Ectodermal cell (in vitro differentiated cells): ENCODE data around the gene ENTPD8.

Experiments
- H3K27ac ChIP-seq: 2 replicates; pipeline ENCODE4 v1.7.0; 2013; ENCODE audit warnings: mild to moderate bottlenecking, low read depth, low read length; ENCODE audit not compliant: insufficient read depth, poor library complexity, severe bottlenecking
- H3K27me3 ChIP-seq: 2 replicates; pipeline ENCODE4 v1.7.0; 2013; ENCODE audit warnings: mild to moderate bottlenecking, low read length; ENCODE audit not compliant: insufficient read depth, control insufficient read depth, poor library complexity, severe bottlenecking
- H3K36me3 ChIP-seq: one replicate; pipeline ENCODE4 v1.7.0; 2013; ENCODE audit warnings: low read length; ENCODE audit not compliant: control insufficient read depth, insufficient read depth
- H3K4me1 ChIP-seq: one replicate; pipeline ENCODE4 v1.7.0; 2013; ENCODE audit warnings: low read length; ENCODE audit not compliant: control insufficient read depth, insufficient read depth
- H3K4me3 ChIP-seq: 2 replicates; pipeline ENCODE4 v1.7.0; 2013; ENCODE audit warnings: low read depth, low read length, control low read depth; ENCODE audit not compliant: insufficient read depth
- H3K9me3 ChIP-seq: 2 replicates; pipeline ENCODE4 v1.7.0; 2013; ENCODE audit warnings: mild to moderate bottlenecking, low read length, moderate library complexity; ENCODE audit not compliant: control insufficient read depth
- WGBS, 2 experiments: methylation state at CpG; one replicate each; pipeline ENCODE4 v1.1.7; 2013; ENCODE audit warnings: missing lambda C conversion rate in 2 of 2; 5-methylcytosine and 5-hydroxymethylcytosine counted together

ENTPD8 gene

DNA sequence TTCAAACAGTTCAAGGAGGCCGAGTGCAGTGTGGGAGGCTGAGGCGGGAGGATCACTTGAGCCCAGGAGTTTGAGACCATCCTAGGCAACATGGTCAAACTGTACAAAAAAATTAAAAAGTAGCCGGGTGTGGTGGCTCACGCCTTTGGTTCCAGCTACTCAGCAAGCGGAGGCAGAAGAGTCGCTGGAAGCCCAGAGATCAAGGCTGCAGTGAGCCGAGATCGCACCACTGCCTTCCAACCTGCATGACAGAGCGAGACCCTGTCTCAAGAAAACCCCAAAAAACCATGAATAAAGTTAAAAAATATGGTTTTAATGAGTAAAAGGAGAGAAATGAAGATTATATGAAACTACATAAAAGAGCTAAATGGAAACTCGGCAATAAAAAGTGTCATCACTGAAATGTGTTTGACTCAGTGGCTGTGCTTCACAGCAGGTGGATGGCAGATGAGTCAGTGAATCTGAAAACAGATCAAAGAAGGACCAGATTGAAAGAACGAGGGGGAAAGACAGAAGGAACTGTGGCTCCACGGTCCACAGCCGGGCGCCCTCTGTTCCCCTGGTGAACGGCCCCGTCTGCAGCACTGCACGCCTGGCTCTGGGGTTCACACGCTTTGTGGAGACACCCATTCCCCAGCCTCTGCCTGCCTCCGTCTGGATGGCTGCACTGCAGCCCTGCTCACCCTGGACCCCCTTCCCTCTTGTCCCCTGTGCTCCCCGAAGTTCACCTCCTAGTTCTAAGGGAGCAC, 43.3 kb downstream of the ENTPD8 start:
- H3K36me3 ChIP-seq = no peaks in the 10 kb centered on the region
- no peaks in the 10 kb centered on the region for H3K4me1 ChIP-seq
- H3K27me3 ChIP-seq = no peaks in the 10 kb centered on the region
- H3K9me3 ChIP-seq = no peaks in the 10 kb centered on the region
- H3K27ac ChIP-seq = no peak overlapping the region
- WGBS, 2 experiments = 93% methylated on average over 20 of the region's 20 CpGs
- H3K4me3 ChIP-seq = no peak overlapping the region

DNA sequence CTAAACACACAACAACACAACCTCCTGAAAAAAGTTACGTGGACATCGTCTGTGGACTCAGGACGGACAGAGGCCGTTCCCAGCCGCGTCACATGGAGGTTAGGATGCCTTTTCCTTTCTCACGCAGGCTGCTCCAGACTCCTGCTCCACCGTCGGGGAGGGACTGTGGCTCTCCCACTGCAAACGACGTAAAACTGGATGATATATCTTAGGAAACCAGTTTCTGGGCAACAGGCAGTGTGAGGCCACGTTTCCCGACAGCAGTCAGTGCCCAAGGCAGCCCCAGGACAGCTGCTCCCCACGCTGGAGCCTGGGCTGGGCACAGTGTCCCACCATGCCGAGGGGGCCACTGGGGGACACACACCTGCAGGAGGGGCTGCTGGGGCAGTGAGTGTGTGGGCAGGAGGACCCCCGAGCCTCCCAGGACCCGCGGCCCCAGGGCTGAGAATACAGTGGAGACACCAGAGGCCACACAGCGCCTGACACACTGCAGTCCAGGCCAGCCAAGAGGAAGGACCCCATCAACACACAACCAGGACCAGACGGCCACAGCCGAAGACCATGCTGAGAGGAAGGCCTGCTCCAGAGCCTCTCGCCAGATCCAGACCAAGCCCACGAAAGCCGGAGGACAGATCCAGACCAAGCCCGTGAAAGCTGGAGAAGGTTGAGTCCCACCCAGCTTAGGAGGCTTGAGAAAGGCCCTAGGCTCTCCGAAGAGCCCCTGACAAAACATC, 44.4 kb downstream of the ENTPD8 start:
- Histone ChIP-seq H3K36me3 (no peaks in the 10 kb centered on the region), H3K27me3 (no peaks in the 10 kb centered on the region), H3K9me3 (no peaks in the 10 kb centered on the region), H3K4me3 (no peak overlapping the region), H3K27ac (no peak overlapping the region), H3K4me1 (no peaks in the 10 kb centered on the region)
- WGBS, 2 experiments = 94 to 95% methylated on average over 26 of the region's 26 CpGs

DNA sequence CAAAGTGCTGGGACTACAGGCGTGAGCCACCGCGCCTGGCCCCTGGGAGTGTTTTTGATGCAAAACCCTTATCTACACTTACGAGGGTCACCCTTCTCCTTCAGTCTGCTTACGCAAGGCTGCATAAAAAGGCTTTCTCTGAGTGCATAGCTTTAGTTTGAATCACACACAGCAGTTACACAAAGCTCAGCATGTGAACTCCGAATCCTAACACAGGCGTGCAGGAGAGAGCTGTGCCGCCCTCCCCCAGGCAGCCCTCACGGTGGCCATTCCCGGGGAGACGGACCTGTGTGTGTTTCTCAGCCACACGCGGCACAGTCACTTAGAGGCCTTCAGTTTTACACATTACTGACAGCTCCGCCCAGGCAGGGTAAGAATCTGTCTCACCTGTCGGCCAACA, 44.9 kb downstream of the ENTPD8 start:
- Histone ChIP-seq H3K27me3 (no peaks in the 10 kb centered on the region), H3K4me1 (no peaks in the 10 kb centered on the region), H3K36me3 (no peaks in the 10 kb centered on the region), H3K4me3 (no peak overlapping the region), H3K9me3 (no peaks in the 10 kb centered on the region), H3K27ac (no peak overlapping the region)
- 83 to 86% methylated on average over 15 of the region's 15 CpGs for WGBS, 2 experiments

DNA sequence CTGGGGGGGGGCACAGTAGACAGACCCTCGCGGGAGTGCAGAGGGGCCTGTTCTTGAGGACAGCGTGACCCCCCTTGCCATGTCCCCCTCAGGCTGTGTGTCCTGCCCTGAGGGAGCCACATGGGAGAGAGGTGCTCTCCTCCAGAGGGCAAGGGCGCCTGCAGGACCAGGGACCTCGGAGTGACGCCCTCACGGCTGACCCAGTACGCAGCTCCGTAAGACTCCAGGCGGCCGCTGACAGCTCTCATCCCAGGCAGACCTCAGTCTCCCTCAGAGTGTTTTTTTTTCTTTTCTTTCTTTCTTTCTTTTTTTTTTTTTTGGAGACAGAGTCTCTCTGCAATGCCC, 45.5 kb downstream of the ENTPD8 start:
- WGBS, 2 experiments = 89 to 90% methylated on average over 11 of the region's 11 CpGs
- Histone ChIP-seq H3K27me3 (no peaks in the 10 kb centered on the region), H3K4me3 (no peak overlapping the region), H3K9me3 (no peaks in the 10 kb centered on the region), H3K4me1 (no peaks in the 10 kb centered on the region), H3K36me3 (no peaks in the 10 kb centered on the region), H3K27ac (no peak overlapping the region)

DNA sequence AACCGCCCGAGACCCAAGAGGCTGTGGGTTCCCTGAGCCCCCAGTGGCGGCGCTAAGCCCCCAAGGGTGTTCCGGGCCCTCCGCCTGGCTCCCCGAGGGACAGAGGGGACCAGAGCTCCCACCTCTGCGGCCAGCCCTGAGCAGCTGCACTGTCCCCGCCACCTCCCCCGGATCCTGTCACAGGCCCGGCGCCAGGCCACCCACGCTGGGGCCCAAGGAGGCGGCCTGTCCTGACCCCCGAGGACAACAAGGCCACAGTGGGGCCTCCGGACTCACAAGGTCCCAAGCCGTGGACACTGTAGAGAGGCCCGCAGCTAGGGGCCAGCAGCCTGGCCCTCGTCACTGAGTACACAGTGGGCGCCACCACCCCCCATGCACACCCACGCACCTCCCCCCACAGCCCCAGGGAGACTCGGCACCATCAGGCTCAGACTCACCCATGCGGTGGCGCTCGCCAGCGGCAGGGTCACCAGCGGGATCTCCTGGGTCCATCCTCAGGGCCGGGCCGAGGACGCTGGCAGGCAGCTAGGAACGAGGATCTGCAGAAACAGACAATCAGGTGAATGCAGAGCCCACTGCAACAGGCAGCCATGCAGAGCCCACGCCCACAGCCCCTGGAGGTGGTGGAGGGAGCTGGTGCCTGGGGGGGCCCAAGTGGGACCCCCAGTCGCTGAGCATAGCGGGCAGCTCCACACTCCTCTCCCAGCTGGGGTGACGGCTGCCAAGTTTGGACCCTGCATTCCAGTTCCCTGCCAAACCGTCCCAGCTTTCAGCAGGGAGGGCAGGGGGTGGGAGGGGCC, 46.1 kb downstream of the ENTPD8 start:
- H3K4me3 ChIP-seq = no peak overlapping the region
- no peaks in the 10 kb centered on the region for H3K4me1 ChIP-seq
- H3K27me3 ChIP-seq = no peaks in the 10 kb centered on the region
- no peak overlapping the region for H3K27ac ChIP-seq
- no peaks in the 10 kb centered on the region for H3K9me3 ChIP-seq
- WGBS, 2 experiments = 94% methylated on average over 36 of the region's 36 CpGs
- no peaks in the 10 kb centered on the region for H3K36me3 ChIP-seq

DNA sequence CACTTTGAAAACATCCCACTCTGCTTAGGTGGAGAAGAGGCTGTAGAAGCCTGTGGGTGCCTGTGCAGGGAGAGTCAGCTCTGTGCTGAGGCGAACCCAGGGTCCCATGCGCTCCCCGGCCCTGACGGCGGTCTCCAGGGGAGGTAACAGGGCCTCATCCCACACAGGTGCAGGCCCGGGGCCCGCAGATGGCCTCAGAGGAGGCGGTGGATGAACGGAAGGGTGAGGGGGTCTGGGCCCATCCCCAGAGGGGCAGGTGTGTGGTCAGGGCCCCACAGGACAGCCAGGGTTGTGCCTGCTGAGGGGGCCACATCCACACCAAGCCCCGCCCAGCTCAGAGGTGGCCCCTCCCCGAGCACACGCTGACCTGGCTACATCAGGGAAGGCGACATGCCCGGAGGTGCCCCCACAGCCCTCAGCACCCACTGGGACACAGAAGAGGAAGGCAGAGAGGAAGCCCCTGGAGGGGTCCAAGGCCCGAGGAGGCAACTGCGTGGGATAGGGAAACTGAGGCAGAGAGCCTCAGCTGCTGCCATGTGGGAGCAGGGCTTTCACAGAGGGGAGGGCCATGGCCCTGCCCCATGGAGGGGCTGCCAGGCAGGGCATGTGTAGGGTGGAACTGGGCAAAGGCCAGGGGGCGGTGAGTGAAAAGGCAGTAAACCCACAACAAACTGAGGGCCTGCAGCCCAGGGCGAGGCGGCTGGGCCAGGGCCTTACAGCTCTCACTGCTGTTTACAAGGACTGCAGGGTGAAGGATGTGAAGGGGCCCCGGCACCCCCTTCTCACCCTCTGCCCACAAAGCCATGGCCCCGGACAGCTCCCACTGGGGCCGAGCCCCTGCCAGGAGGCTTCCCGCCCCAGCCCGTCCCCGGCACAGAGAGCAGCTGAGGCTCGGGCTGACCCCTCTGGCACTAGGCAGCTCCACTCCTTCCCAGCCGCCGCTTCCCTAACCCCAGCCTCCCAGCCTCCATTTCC, 47.7 kb downstream of the ENTPD8 start:
- Histone ChIP-seq H3K9me3 (no peaks in the 10 kb centered on the region), H3K36me3 (no peaks in the 10 kb centered on the region), H3K27ac (no peak overlapping the region), H3K4me3 (no peak overlapping the region), H3K27me3 (no peaks in the 10 kb centered on the region), H3K4me1 (no peaks in the 10 kb centered on the region)
- WGBS, 2 experiments = 94 to 95% methylated on average over 28 of the region's 28 CpGs

DNA sequence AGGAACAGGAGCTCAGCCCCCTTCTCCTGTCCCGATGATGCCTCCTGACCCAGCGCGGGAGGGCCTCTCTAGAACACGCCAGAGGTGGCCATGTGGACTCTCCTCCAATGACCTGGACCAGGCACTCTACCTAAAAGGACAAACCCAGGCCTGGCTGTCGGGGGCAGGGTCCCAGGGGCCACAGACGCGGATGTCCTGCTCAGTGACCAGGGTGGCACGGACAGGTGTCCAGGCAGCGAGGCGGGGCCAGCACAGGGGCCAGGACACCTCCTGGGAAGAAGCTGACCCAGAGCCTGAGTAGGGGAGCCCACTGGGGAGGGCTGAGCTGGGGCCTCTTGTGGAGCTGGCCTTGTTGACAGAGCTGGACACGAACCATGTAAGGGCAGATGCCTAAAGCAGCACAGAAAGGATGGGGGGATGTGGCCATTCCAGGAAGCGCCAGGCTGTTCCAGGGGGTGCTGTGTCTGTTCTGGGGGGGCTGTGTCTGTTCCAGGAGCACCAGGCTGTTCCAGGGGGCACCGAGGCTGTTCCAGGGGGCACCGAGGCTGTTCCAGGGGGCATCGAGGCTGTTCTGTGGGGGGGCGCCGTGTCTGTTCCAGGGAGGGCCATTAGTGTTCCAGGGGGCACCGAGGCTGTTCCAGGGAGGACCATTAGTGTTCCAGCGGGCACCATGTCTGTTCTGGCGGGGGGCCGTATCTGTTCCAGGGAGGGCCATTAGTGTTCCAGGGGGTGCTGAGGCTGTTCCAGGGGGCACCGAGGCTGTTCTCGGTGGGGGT, 48.7 kb downstream of the ENTPD8 start:
- Histone ChIP-seq H3K4me3 (no peak overlapping the region), H3K36me3 (no peaks in the 10 kb centered on the region), H3K27me3 (no peaks in the 10 kb centered on the region), H3K4me1 (no peaks in the 10 kb centered on the region), H3K9me3 (no peaks in the 10 kb centered on the region), H3K27ac (no peak overlapping the region)
- 94 to 96% methylated on average over 23 of the region's 23 CpGs for WGBS, 2 experiments

DNA sequence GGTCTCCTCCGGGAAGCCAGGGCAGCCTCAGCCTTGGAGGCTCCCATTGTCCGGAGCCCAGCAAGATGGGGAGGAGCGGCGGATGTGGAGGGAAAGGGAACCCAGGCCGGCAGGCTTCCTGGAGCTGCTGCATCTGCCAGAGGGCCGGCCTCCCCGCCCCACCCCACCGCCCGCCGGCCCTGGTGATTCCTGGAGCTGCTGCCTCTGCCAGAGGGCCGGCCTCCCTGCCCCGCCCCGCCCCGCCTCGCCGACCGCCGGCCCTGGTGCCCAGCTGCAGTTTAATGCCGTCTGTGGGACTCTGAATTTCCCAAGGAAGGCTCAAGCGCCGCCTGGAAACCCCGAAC, 49.8 kb downstream of the ENTPD8 start:
- Histone ChIP-seq H3K36me3 (no peaks in the 10 kb centered on the region), H3K4me1 (no peaks in the 10 kb centered on the region), H3K9me3 (no peaks in the 10 kb centered on the region), H3K27me3 (no peaks in the 10 kb centered on the region), H3K4me3 (no peak overlapping the region), H3K27ac (no peak overlapping the region)
- 78 to 81% methylated on average over 22 of the region's 22 CpGs for WGBS, 2 experiments
